Esophagus muscularis mucosa (tissue), 4 donors: ENCODE data around the gene FBXO24.

Source experiments
- CTCF ChIP-seq, 3 experiments: fragments of 200-600 bp in 2 of 3; fragments of 450-650 bp in 1 of 3; sonication (generic) in 2 of 3; IDR thresholded peaks; one replicate each; pipeline ENCODE4 v1.5.1; 2017 to 2019; ENCODE audit warnings: antibody characterized with exemption in 3 of 3, mild to moderate bottlenecking in 2 of 3, moderate library complexity in 1 of 3
- EP300 ChIP-seq: sonication (generic); formaldehyde crosslinking; IDR thresholded peaks from one replicate; pipeline ENCODE4 v1.6.1; 2017; ENCODE audit warnings: antibody characterized with exemption
- POLR2AphosphoS5 ChIP-seq, 2 donors: sonication (generic); formaldehyde crosslinking; IDR thresholded peaks; one replicate each; pipeline ENCODE4 v1.6.1; 2017; ENCODE audit warnings: antibody characterized with exemption in 2 of 2

GRCh38 chr7:100575206-100575631 lies 10.9 kb upstream of the FBXO24 start:
- TF ChIP-seq CTCF (IDR thresholded peaks at IDR 0.05) (no peak), POLR2AphosphoS5 (IDR thresholded peaks at IDR 0.05) (no peak), EP300 (no peak)
